Skeletal muscle cell (primary cell): ENCODE results near the gene ANKS6.

Experiments used
- DNase-seq: peaks from one replicate; pipeline ENCODE4 v3.0.0-alpha.2; 2010; ENCODE audit warnings: low read depth
- H3K4me3 ChIP-seq: 2 replicates; pipeline ENCODE4 v1.5.1; 2011; ENCODE audit warnings: low read depth, mild to moderate bottlenecking, control low read depth, low read length, moderate library complexity

Gene ANKS6

DNA sequence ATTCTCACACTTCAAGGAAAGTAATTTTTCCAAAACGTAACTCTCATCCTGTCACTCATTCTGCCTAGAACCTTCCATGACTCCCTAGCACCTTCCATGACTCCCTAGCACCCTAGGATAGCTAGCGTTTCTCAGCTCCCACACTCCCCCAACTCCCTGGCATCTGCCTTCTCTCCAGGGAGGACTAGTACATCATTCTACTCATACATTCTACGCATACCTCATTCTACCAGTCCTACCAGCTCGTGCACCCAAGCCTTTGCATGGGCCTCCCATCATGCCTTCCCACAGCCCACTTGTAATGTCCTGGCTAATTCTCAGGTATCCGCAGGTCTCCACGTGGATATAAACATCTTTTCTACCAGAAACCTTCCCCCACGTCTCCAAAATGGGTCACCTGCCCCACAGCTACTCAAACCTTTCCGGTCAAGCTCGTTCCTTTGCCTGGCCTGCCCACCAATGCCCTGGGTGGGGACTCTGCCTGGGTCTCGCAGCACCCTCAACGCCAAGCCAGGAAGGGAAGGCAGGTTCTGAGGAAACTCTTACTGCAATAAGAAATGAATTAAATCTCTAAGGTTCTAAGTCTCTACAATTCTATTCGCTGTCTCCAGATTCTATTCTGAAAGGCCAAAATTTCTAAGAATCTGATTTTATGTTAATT lies 930 bp downstream of the ANKS6 start:
- H3K4me3 ChIP-seq: peak overlapping the region; percentile 65
- no peak for DNase-seq

DNA sequence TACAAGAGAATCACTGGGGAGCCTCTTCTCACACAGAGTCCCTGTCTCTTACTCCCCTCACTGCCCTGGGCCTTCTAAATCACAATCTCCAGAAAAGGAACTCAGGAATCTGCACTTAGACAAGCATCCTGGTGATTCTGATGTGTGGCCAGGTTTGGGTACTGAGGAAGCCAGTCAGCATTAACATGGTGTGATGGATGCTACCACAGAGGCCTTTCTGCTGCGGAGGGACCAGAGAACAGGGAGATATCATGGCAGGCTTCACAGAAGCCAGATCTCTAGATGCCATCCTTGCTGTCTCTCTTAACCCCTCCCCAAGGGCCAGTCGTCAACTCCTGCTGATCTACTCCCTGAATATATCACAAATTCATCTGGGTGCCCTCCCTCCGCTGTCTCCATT lies 1.6 kb downstream of the ANKS6 start:
- no peak for DNase-seq
- H3K4me3 ChIP-seq: no peak overlapping the region

DNA sequence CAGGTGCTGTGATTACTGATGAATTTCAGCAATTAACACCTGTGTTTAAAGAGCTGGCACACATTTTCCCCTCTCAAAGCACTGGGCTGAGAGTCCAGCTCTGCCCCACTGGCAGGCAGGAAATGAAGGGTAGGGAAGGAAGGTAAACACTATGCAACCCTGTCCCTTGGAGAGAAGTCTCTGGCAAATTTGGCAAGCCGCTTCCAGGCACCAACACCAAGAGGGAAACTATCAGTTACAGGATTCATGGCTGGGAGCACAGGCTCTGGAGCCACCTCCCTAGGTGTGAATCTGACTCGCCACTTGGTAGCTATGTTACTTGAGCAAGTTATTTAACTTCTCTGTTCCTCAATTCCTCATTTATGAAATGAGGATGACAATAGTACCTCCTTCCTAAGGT lies 3.3 kb downstream of the ANKS6 start:
- no peak for DNase-seq
- H3K4me3 ChIP-seq: no peak overlapping the region

DNA sequence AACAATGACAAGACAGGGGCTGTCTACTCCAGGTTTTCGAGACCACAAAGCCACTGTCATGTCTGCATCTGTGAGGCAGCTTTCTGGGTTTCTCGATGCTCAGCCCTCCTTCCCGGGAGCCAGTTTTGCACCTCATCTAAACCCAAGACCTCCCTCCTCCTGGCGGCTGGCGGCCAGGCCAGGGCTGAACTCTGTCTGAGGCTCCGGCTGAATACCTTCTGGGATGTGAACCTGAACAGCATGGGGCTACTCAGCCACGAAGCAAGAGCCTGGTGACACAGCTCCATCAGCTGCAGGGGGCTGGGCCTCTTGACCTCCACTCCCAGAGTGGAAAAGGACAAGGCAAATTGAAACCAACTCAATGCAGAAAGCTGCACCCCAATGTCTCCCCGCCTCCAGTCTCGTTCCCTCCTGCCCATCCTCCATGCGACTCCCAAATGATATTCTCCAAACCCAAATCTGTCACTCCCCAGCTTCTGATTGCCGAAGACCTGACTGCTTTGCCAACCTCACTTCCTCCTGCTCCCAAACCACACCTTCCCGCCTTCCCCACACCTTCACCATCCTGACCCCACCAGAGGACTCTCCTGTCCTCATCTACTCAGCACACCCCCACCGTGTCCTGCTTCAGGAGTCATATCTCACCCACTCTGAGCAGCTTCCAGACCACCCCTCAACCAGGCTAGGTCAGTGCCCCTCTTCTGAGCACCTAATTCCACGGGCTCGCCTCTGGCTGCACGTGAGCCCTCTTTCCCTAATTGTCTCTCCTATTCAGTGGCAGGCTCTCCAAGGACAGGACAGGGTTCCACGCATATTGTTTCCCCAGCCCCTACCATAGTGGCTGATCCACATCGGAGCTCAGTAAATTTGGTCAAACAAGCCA lies 4.5 kb downstream of the ANKS6 start:
- no peak for DNase-seq
- H3K4me3 ChIP-seq: no peak overlapping the region

DNA sequence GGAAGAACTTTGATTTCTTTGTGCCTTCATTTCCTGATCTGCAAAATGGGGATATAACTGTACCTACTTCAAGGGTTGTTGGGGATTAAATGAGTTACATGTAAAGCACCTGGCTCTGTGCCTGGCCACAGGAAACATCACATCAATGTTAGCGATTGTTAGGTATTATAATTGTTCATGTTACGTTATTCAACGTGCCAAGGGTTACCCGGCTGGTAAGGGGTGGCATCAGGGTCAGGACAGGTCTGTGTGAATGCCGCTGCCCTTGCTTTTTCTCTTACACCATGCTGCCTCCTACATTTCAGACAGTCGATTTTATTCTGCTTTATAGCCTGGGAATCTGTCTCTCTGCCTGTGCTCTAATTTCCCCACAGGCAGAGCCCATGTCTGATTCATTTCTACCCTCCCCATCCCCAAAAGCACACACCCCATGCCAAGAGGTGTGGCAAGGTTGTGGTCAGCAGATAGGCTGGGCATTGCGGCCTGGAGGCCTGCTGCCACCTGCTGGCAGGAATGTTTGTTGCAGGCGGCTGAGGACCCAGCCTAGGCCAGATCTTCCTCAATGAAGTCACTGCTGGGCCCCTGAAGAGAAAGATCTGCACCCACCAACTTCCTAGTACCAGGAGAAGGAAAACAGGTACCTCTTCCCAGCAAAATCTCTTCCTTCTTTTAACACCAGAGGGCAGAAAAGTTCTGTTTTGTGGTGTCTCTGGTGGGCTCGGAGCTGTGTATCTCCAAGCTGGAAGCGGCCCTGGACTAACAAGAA lies 5.3 kb downstream of the ANKS6 start:
- H3K4me3 ChIP-seq: no peak overlapping the region
- DNase-seq: peak; percentile 91

DNA sequence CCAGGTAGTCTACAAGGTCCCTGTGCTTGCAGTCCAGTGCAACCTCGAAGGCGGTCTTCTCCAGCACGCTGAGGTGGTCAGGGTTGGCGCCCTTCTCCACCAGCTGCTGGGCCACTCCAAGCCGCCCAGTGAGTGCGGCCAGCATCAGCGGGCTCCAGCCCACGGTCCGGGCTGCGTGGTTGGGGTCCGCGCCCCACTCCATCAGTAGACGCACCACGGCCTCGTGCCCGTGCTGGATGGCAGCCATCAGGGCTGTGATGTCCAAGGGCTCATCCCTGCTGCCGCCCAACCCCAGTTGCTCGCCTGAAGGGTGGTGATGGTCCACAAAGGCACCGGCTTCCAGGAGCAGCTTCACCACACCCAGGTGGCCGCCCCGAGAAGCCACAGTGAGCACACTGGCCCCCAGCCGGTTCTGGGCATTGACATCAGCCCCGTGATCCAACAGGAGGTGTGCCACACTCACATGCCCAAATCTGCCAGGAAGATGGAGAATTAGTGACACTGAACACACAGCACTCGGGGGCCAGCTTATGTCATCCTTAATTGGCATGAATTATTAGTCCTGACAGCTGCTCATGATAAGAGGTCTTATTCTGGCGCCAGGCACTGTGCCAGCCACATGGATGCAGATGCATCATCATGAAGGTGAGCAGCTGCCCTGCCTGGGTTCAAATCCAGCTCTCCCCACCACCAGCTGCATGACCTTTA lies 6.1 kb downstream of the ANKS6 start:
- DNase-seq: no peak
- H3K4me3 ChIP-seq: no peak overlapping the region

DNA sequence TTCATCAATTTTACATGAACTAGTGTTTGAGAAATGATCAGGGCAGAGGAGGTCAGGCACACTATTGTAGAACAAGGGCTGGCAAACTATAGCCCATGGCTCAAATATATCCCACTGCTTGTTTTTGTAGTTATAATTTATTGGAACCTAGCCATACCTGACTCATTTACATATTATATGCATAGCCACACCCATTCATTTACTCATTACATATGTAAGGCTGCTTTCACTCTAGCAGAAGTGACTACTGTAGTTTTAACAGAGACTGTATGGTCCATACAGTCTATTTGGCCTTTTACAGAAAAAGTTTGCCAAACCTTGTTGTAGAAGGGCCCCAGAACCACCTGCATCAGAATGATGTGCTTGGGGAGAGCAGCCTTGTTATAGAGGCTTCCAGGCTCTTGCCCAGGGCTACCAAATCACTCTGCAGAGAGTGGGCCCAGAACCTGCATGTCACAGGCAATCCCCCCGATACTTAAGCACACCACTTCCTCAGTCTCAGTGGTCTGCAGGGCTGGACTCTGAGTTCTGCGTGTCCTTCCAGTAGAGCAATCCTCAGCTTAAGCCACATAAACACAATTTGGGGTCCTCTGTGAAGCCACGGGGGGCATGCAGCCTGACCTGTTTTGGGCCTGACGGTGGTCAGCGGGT lies 6.7 kb downstream of the ANKS6 start:
- no peak for DNase-seq
- H3K4me3 ChIP-seq: no peak overlapping the region

DNA sequence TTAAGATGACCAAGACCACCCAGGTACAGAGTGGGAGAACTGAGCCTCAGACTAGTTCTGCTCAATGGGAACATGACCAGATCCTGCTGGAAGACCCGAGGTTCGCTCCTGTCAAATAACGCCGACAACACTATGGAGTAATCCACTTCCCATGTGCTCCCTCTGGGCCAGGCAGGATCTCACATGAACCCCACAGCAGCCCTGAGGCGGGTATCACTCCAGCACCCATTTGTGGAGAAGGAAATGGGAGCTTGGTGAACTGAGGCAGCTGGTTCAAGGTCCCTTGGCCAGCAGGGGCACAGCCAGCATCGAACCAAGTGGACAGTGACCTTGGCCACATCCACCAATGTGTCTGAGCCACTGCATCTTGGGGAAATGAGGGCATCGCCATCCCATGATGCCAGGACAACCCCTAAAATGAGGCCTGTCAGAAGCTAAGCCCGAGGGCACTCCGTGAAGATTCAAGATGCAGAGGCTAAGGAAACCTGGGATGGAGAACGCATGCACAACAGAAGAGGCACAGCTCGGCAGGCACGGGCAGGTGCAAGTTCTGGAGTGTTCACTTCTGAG lies 8.5 kb downstream of the ANKS6 start:
- DNase-seq: no peak
- no peak overlapping the region for H3K4me3 ChIP-seq

DNA sequence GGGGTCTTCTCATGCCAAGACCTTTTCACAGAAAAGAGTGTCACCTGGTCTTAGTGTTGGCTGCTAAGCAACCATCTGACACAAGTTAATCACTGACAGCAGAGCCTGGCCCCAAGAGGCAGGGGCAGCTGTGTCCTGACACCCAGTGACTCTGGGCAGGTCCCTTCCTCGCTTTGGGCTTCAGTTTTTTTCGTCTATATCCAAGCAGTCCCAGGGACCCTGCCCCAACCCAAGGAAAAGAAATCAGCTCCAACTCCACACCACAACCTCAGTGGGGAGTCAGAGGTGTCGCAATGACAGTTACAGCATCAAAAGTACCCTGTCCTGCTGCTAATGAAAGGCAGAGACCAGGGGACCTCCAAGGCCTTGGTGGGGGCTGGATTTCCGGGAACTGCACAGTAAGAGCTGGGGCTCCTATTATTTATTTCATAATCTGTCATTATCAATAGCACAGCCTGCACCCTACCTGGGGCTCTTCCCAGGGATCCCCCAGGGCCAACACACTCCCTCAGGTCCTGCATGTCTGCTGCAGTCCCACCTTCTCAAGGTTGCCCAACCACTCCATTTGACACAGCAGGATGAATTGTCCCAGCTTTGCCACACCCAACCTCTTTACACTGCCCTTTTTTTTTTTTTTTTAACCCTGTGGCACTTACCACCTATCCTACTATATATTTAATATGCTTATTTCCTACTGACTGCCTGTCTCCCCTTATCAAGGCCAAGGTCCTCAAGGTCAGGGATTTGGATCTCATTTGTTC lies 9.4 kb downstream of the ANKS6 start:
- DNase-seq: no peak
- no peak overlapping the region for H3K4me3 ChIP-seq

DNA sequence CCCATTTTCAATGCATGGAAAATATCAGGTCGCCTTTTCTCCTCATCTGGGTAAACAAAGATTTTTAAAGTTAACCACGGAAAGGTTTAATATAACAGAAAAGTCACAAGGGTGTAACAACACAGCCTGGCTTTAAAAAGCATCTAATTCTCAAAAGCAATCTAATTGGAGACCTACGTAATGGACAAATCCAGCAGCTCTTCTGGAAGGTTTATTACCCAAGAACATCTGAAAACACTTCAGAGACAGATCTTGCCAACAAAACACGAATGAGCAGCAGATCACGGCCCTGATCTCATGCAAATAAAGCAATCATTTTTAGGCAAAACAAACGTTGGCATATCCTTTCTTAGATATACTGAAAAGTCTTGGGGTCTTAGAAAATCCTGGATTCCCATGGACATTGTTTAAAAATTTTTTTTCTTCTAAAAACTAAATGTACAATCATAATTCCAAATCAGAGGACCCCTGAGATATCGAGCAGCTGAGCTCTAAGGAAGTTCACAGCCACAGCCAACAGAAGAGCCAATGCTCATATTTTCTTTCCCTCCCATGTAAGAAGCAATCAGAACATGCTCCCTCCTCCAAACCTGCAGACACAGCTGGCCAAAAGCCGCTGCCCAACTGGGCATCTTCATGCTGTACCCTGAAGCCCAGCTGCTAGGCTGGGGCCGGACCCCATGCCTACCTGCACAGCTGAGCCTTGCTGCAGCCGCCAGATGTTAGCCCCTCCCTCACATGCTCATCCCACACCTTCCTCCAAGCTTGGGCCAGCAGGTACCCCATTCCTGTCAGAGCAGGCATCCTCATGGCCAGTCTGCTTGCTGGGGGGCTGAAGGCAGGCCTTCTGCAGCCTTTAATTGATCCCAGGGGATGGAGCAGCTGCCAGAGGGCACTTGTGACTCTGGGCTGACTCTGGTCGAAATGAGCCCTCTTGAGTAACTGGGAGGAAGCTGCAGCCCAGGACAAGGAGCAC lies 11.2 kb downstream of the ANKS6 start:
- DNase-seq: no peak
- H3K4me3 ChIP-seq: no peak overlapping the region

DNA sequence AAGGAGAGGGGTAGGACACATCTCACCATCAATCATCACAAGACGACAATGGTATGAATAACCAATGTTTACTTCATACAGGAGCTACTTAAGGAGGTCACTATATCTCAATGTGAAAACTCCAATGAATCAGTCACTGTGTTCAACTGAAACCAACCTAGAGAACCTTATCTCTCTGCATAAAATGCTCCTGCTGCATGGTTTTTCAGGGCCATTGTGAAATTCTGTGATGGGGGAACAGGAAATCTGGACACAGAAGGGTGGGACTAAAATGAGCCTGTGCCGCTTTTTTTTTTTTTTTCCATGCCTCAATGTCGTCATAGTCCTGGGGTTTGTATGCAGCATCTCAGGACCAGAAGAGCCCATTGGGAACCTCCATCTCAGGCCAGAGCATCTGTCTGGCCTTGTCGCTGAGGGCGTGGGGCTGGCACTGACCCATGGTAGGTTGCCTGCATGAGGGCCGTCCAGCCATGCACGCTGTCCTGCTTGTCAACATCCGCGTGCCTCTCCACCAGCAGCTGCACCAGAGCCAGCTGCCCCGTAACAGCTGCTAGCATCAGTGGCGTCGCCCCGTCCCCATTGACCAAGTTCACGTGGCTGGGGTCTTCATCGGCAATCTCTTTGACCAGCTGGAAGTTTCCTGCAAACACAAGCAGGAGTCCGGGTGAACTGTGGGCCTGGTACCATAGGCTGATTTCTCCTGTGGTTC lies 12.7 kb downstream of the ANKS6 start:
- peak; percentile 26 for DNase-seq
- no peak overlapping the region for H3K4me3 ChIP-seq

DNA sequence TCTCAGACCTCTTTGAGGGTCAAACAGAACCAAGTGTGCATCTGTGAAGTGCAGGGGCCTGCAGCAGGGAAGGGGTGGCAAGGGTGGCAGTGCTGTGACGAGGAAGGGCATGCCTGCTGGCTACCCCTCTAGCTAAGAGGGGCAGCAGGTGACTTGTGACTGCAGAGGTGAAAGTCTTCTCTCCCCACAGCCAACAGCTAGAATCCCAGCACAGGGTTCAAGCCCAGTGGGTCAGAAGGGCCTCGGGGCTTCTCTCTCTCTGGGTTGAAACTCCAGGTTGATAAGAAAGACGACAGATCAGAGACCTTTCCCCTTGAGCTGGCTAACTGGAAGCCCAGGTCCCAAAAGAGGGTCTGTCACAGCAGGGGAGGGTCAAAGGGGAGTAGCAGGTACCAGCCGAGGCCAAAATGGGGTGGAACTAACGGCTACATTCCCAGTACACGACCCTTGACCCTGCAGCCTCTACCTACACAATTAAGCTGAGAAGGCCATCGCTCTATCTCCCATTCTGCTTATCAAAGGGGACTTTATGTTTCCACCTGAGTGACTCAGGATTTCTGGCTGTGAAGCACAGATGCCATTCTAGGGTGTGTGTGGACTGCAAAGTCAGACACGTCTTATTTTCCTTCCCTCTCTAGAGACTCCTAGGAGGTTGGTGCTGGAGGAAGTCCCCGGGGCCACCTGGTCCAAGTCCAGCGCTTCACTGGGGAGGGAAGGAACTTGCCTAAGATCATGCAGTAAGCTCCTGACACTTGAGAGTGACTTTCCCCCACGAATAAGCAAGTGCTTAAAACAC lies 14.6 kb downstream of the ANKS6 start:
- DNase-seq: no peak
- no peak overlapping the region for H3K4me3 ChIP-seq

DNA sequence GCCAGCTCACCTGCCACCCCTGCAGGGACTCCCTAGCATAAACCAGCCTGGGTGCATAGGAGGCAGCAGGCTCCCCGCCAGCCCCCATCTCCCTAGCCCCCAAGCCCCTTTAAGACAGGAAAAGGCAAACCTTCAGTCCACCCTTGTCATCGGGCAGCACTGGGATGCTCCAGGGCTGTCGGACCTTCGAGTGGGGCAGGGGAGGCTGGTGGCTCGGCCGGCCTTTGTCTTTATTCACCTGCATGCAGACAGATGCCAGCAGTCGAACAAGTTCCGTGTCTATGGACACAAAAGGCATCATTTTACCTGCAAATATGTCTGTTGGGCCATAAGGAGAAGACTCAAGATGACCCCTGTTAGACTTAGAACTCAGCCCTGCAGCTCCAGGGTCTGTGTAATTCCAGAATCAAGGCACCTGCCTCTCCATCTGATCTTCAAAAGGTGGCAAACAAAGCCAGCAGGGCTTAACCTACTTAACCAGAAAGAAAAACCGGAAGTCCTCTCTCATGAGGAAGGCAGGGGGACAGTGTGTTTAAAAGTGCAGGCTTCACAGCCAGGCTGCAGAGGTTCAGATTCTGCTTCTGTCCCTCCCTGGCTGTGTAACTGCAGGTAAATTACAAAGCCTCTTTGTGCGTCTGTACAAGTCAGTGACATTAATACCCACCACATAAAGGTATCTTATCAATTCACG lies 16.2 kb downstream of the ANKS6 start:
- DNase-seq: no peak
- no peak overlapping the region for H3K4me3 ChIP-seq

DNA sequence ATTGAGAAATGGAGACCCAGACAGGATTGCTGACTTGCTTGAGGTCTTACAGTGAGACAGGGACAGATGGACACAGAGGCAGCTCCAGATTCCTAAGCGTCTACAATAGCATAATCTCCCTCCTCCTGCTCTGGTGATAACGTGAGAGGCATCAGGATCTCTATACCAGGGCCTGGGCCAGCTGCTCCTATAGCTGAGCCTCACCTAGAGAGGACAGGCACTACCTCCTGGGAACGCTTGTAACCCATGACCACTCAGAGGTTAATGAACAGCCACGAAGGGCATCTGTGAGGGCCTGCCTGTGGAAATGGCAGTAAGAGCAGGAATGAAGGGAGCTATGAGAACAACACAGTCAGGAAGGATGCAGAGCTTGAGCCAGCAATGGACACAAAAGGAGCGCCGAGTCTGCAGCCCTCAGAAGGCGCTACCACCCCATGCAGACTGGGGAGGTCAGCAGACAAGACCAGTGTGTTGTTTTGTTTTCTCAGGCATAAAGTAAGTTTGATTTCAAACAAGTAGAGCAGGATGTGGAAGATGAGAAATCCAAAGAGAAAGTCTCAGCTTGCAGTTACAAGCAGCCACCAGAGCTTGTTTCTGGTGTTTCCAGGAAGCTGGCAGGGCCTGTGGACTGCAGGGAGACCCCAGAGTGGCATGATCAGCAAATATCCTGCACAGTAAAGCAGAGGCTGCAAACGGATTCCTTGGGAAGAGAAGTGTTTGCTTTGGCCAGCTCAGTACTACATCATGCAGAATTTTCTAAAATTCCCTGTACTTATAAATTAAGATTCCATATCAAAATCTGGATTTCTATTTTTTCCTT lies 17.4 kb downstream of the ANKS6 start:
- DNase-seq: no peak

More for the DNA sequence above, 17.4 kb downstream of the ANKS6 start:
- no peak overlapping the region for H3K4me3 ChIP-seq
